ENCODE data around the gene PTPRG. TPM values are rescaled to one million over a fixed set of nuclear protein-coding genes. Genes with fewer than 3 reads are reported as not detected.

PTPRG gene
- polyA plus RNA-seq, 3 donors = not detected

GRCh38 chr3:61559136-61559731 lies 2.1 kb upstream of the PTPRG start:
- H3K9me3 Mint-ChIP-seq = peaks cover 0 to 25% (median 11%) of the 10 kb centered on the region in 7 donors
- no peak overlapping the region for H3K27ac Mint-ChIP-seq
- Histone ChIP-seq H3K4me1 (ENCODE audit: control insufficient read depth in 1 of 2, insufficient read depth in 2 of 2, low read length in 2 of 2) (peaks cover 5% of the 10 kb centered on the region in 2 donors), H3K27ac (ENCODE audit: low read depth in 1 of 2, low read length in 2 of 2) (no peak overlapping the region), H2AFZ (ENCODE audit: insufficient read depth, low read depth, low read length, poor library complexity, severe bottlenecking) (no peak overlapping the region), H3K4me3 (replicated peaks in 1 of 3; ENCODE audit: low read depth in 2 of 3, low read length in 3 of 3) (no peak overlapping the region), H3K36me3 (replicated peaks in 1 of 2; ENCODE audit: control insufficient read depth in 1 of 2, insufficient read depth in 2 of 2, low read length in 2 of 2) (no peaks in the 10 kb centered on the region), H4K20me1 (ENCODE audit: insufficient read depth, low read length) (no peaks in the 10 kb centered on the region), H3K79me2 (ENCODE audit: insufficient read depth, low read length) (no peaks in the 10 kb centered on the region), H3K9me3 (replicated peaks in 1 of 2; ENCODE audit: control insufficient read depth in 1 of 2, insufficient read depth in 1 of 2, low read length in 2 of 2) (peaks cover 8 to 41% of the 10 kb centered on the region in 2 donors), H3K9ac (ENCODE audit: insufficient read depth, low read length, poor library complexity, severe bottlenecking) (no peak overlapping the region), H3K27me3 (ENCODE audit: control insufficient read depth in 2 of 2, insufficient read depth in 2 of 2, low read length in 2 of 2) (peaks cover 33 to 57% of the 10 kb centered on the region in 2 donors), H3K4me2 (replicated peaks; ENCODE audit: extremely low read depth, low read length, poor library complexity, severe bottlenecking) (no peak overlapping the region)
- peaks cover 14% of the 10 kb centered on the region for H3K4me1 Mint-ChIP-seq
- peak overlapping the region in 1 of 2 donors; percentile 98 for H3K4me3 Mint-ChIP-seq
- intact Hi-C loops (cut with micrococcal nuclease) = no loop called here
- no peaks in the 10 kb centered on the region for H3K36me3 Mint-ChIP-seq
- no peak for TF ChIP-seq CTCF (IDR thresholded peaks at IDR 0.05)
- DNase-seq = no peak
- 100% methylated on average over 1 of the region's 7 CpGs for WGBS (ENCODE audit: insufficient coverage)
- peaks cover 49 to 60% (median 58%) of the 10 kb centered on the region in 3 donors for H3K27me3 Mint-ChIP-seq (ENCODE audit: low read depth in 3 of 3)

GRCh38 chr3:61560517-61561373 lies 626 bp upstream of the PTPRG start:
- intact Hi-C loops (cut with micrococcal nuclease) = no loop called here
- Histone ChIP-seq H3K9ac (ENCODE audit: insufficient read depth, low read length, poor library complexity, severe bottlenecking) (no peak overlapping the region), H3K79me2 (ENCODE audit: insufficient read depth, low read length) (no peaks in the 10 kb centered on the region), H3K27ac (ENCODE audit: low read depth in 1 of 2, low read length in 2 of 2) (no peak overlapping the region), H3K4me1 (ENCODE audit: control insufficient read depth in 1 of 2, insufficient read depth in 2 of 2, low read length in 2 of 2) (peaks cover 5% of the 10 kb centered on the region in 2 donors), H3K4me2 (replicated peaks; ENCODE audit: extremely low read depth, low read length, poor library complexity, severe bottlenecking) (peak overlapping the region; percentile 68), H3K27me3 (ENCODE audit: control insufficient read depth in 2 of 2, insufficient read depth in 2 of 2, low read length in 2 of 2) (peaks cover 40 to 72% of the 10 kb centered on the region in 2 donors), H3K4me3 (replicated peaks in 1 of 3; ENCODE audit: low read depth in 2 of 3, low read length in 3 of 3) (peak overlapping the region in 1 of 3 experiments; percentile 62), H3K9me3 (replicated peaks in 1 of 2; ENCODE audit: control insufficient read depth in 1 of 2, insufficient read depth in 1 of 2, low read length in 2 of 2) (peaks cover 8 to 42% of the 10 kb centered on the region in 2 donors), H2AFZ (ENCODE audit: insufficient read depth, low read depth, low read length, poor library complexity, severe bottlenecking) (peak overlapping the region; percentile 46), H3K36me3 (replicated peaks in 1 of 2; ENCODE audit: control insufficient read depth in 1 of 2, insufficient read depth in 2 of 2, low read length in 2 of 2) (no peaks in the 10 kb centered on the region), H4K20me1 (ENCODE audit: insufficient read depth, low read length) (no peaks in the 10 kb centered on the region)
- Mint-ChIP-seq H3K27ac (no peak overlapping the region), H3K36me3 (no peaks in the 10 kb centered on the region), H3K4me1 (peaks cover 15% of the 10 kb centered on the region), H3K4me3 (peak overlapping the region; percentile 60 to 98), H3K9me3 (peaks cover 0 to 25% (median 13%) of the 10 kb centered on the region in 7 donors), H3K27me3 (ENCODE audit: low read depth in 3 of 3) (peaks cover 61 to 74% (median 72%) of the 10 kb centered on the region in 3 donors)
- DNase-seq = no peak
- WGBS (ENCODE audit: insufficient coverage) = under 1% methylated on average over 54 of the region's 64 CpGs
- no peak for TF ChIP-seq CTCF (IDR thresholded peaks at IDR 0.05)
